NCI-H524 treated with DMSO at 0.1 percent for 48 hours (cell line): ENCODE data around the gene ANO9.
A peak's percentile ranks its signal among the peaks of the same experiment; 100 is the strongest.
"Not testable (repeated sequence)": the region's sequence is repeated elsewhere in the genome, so short reads cannot be mapped to it uniquely, and the experiment has no call there.

Experiments
- DNase-seq: peaks from one replicate; lab custom pipeline; 2025; lab: John Stamatoyannopoulos, UW

Gene ANO9

DNA sequence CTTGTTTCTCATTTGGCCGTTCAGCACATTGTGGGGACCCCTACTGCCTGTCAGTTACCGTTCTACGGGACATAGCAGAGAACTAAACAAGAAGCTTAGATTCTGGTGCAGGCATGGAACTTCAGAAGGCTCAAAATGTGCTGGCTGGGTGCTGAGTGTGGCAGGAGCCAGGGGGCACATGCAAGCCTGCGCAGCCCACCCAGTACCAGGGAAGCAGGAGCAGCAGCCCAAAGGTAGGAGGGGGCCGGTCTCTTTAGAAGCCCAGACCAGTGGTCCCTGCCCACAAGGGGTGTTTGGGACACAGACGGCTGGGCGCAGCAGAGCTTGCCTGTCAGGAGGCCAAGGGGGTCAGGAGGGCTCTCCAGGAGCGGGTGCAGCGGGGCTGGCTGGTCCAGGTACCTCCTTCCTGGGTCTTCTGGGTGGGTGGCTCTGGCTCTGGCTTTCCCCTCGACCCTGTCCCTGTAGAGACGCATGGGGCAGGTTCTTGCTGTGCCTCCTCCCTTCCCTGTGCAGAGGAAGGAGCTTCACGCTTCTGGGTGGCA, 10.5 kb upstream of the ANO9 start:
- no peak for DNase-seq

DNA sequence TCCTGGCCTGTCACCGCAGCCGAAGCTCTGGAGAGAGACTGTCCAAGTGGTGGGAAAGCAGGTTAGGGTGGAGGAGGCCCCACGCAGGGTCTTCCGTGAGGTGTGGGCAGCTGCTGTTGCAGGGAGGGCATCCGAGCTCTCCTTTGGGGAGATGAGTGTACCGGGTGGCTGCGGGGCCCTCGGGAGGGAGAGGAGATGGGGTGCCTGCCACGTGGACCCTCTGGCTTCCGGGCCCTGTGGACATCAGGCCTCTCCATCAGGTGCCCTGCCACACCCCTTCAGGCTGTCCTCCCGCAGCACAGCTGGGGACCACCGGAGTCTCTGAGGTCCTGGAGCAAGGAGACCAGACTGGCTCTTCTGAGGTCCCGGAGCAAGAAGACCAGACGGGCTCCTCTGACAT, 9.9 kb upstream of the ANO9 start:
- no peak for DNase-seq

DNA sequence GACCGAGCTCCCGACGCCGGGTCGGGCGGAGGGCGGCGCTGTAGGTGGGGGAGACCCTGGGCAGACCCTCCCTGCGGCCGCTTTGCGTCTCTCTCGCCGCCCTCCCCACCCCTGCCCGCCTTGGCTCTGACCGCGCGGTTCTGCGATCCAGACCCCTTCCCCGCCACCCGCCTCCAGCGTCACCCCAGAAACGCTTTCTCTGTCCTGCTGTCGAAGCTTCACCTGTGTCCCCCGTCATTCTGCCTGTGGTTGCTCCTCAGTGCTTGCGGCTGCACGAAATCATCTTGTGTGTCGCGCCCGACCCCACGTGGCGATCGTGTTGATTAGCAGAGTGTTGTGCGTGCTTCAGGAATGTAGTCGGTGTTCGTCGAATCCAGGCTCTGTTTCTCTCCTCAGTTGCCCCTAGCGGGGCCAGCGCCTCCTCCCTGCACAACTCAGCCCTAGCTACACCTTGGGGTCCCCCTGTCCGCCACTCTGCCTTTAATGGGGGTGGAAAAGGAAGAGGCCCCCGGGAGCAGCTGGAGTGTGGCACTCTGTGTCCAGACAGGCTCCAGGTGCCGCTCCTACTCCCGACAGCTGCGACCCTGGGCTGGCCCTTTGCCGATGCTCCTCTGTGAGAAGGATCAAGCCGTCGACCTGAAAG, 9.1 kb upstream of the ANO9 start:
- DNase-seq: no peak

DNA sequence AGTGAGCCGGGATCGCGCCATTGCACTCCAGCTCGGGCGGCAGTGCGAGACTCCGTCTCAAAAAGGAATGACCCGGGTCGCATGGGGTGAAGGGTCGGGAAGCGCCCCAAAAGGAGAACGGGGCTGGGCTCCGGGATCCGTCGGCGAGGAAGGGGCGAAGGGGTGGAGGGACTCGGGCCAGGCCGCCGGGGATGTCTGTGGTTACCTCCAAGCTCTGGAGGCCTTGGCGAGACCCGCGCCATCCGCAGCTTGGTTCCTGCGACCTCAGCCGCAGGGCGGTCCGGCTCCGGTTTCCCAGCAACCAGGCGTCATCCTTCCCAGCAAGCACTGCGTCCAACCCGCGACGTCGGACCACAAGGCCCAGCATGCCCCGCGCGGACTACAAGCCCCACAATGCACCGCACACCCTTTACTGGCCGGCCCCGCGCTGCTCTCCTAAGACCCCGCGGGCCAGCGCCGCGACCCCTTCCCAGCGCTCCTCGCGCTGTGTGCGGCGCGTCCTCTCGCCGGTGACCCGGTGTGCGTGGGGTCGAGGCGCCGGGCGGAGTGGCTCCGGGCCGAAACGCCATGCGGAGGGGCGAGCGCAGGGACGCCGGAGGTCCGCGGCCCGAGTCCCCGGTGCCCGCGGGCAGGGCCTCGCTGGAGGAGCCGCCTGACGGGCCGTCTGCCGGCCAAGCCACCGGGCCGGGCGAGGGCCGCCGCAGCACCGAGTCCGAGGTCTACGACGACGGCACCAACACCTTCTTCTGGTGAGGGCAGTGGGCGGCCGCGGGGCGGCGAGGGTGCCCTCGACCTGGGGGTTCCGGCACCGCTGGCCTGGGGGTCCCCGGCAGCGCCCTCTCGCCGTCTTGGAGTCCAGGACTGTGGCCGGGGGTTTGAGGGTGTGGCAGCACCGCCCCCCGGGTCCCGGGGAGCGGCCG, 8.3 kb upstream of the ANO9 start, which contains the start of gene PTDSS2:
Gene PTDSS2, plus strand, starts transcription at position 391 of the 920 bp plus-strand sequence. Its CDS starts 177 bp downstream, at position 568.
- DNase-seq: peak; percentile 72

- peak; percentile 36 for DNase-seq
These were observed 6.3 kb upstream of the ANO9 start for GRCh38 chr11:447923-448731.

DNA sequence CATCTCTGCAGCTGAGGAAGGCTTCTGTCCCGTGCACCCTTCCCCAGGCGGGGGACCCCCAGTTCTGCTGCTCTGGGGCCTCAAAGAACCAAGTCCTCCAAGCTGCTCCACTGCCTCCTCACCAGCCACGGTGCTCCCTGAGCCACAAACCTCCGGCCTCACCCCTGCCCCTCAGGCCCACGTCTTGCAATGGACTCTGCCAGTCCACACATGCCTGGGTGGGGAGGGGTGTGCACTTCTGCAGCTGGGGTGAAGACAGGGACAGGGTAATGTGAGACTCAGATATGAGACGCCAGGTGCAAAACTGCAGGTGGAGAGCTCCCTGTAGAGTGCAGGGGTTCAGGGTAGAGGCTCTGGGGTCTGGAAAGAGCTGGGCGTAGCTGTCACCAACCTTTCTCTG, 5.1 kb upstream of the ANO9 start:
- DNase-seq: no peak

DNA sequence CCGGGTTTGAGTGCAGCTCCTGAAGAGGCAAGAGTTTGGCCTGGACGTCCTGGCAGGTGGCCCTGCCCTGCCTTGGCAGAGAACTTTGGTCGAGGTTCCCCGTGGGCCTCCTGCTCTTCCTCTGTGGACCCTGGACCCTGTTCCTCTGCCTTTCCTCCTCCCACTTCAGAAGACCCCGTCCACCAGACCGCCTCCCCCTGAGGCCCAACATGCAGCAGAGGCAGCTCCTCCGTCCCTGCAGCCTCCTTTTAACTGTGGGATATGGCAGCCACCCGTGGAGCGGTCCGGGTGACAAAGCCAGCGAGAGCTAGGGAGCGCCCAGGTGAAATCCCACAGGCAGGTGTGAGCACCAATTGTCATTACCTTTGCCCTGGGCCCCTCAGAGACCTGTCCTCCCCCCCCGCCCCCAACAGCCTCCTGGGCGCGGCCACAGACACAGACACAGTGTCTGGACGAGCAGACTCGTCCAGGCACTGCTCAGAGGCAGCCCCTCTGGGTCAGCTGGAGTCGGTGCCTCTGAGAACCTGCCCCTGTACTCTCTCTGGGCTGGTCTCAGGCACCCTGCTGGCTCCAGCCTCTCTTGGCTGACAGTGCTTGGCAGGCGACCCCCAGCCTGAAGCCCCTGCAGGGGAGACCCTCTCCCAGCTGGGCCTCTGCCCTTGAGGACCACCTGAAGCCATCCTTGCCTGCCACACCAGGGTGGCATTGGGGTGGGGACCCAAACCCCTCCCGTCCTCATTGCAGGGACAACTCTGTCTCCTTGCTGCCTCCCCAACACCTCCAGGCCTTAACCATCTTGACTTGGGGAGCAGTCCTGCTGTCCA, 4.2 kb upstream of the ANO9 start:
- no peak for DNase-seq

DNA sequence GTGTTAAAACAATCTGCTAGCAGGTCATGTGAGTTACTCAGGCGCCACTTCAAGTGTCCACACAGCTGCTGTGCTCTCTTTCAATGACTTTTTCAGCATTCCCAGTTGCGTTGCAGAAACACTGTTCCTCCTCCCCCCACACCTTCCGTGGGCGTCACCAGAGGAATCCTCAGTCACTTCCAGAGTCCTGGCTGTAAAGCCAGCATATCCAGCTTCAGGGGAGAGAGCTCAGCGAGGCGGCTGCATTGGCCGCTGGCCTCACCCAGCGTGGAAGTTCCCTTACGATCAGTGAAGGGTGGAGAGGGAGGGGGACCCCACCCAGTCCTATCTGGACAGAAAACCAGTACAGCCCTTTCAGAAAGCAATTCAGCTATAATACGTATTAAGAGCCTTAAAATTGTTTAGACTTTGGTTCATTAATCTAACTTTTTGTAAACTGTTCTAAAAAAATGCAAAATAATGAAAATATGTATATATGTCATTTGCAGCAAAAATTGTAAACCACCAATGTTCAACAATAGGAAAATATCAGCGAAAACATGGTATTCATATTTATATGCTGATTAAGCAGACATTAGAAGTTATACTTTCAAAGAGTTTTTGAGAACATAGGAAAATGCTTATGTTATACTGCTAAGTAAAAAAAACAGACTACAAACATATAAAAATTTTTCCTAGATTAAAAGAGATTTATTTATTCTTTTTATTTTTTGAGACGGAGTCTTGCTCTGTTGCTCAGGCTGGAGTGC, 2.8 kb upstream of the ANO9 start:
- peak; percentile 81 for DNase-seq

- DNase-seq: peak; percentile 66
These were observed 1.9 kb upstream of the ANO9 start for GRCh38 chr11:443542-444199.

GRCh38 chr11:442611-443081, 835 bp upstream of the ANO9 start:
- no peak for DNase-seq

DNA sequence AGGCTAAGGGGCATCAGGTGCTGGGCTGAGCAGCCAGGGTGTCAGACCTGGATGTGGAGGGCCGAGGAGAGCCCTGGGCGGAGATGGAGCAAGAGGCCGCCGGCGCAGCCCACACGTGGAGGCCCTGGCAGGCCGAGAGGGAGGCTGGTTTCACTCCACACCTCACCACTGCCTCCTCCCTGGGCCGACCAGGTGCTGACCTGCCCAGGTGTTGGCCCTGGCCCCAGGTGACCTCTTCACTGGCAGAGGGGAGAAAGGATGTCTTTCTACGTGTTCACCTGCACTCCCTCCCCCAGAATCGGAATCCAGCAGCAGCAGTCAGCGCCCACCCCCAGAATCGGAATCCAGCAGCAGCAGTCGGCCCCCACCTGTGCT, 781 bp downstream of the ANO9 start:
- no peak for DNase-seq

DNA sequence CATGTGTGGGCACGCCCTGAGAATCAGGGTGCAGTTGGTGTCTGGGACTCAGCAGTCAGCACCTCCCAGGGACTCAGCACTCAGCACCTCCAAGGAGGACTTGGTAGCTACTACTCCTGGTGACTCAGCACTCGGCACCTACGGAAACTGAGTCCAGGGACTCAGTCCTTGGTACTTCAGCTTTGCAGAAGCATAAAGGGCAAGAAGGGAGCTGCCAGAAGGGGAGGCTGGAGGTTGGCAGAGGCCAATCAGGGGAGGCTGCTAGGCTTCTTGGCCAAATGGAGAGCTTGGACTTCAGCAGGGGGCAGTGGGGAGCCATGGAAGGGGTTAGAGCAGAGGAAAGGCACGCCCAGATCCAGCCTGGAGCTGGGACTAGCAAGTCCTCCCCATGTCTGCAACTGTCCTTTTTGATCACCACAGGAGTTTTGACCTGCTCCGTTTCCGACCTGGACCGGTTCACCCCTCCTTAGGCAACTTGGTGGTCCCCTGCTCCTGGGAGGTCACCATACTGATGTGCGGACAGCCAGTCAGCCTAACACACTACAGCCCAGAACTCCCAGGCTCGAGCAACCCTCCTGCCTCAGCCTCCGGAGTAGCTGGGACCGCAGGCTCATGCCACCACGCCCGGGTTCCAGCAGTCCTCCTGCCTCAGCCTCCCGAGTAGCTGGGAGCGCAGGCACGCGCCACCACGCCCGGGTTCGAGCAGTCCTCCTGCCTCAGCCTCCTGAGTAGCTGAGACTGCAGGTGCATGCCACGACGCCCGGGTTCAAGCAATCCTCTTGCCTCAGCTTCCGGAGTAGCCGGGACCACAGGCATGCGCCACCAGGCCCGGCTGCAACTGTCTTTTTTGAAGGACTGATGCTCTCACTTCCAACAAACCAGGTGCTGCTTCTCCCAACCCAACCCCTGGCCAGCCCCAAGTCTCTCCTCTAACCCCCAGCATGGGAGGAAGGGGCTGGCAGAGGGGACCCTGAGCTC, 1.5 kb downstream of the ANO9 start:
- DNase-seq: no peak

- DNase-seq: no peak
These were observed 2.3 kb downstream of the ANO9 start for GRCh38 chr11:439315-440064.

DNA sequence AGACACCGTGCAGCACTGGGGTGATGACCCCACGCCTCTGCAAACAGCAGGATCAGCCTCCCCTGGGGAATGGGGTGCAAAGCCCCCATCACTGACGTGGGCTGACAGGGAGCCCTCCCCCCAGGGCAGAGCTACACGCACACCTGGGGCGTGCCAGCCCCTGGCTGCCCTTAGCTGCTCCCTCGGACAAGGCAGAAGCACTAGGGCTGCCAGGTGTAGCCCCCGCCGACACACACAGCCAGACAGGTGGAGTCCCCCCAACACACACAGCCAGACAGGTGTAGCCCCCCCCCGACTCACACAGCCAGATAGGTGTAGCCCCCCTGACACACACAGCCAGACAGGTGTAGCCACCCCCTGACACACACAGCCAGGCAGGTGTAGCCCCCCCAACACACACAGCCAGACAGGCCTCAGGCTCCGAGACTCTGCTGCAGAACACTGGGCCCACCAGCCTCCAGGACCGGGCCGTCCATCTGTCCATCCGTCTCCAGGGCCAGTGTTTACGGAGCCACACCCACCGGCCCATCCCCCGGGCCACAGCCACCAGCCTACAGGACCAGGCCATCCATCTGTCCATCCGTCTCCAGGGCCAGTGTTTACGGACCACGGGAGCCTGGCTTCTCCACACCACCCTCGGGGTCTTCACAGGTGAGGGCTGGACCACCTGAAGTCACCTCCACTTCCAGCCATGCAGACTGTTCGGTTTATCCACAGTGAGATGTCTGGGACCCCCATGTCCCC, 3.5 kb downstream of the ANO9 start:
- DNase-seq: no peak

GRCh38 chr11:437228-437870, 4.5 kb downstream of the ANO9 start:
- DNase-seq: no peak

DNA sequence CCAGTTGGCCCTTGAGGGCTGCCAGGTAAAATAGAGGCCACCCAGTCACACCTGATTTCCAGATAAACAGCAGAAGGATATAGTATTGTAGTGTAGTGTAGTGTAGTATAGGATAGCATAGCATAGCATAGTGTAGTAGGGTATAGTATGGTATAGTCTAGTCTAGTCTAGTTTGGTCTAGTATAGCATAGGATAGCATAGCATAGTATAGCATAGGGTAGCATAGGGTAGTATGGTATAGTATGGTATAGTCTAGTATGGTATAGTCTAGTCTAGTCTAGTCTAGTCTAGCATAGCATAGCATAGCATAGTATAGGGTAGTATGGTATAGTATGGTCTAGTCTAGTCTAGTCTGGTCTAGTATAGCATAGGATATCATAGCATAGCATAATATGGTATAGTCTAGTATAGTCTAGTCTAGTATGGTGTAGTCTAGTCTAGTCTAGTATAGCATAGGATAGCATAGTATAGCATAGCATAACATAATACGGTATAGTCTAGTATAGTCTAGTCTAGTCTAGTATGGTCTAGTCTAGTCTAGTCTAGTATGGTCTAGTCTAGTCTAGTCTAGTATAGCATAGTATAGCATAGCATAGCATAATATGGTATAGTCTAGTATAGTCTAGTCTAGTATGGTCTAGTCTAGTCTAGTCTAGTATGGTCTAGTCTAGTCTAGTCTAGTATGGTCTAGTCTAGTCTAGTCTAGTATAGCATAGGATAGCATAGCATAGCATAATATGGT, 6.6 kb downstream of the ANO9 start:
- DNase-seq: not testable (repeated sequence)
